ENCODE results near the gene SLC22A23.

SLC22A23 gene

GRCh38 chr6:3372912-3373554, 83.8 kb downstream of the SLC22A23 start:
- Histone ChIP-seq H3K4me3 (ENCODE audit: low read length) (no peak overlapping the region), H3K9ac (ENCODE audit: low read length) (no peak overlapping the region), H3K9me3 (ENCODE audit: insufficient read depth, low read length) (no peaks in the 10 kb centered on the region), H3K27ac (ENCODE audit: low read length) (no peak overlapping the region), H3K36me3 (replicated peaks; ENCODE audit: low read depth, low read length) (no peaks in the 10 kb centered on the region), H3K27me3 (ENCODE audit: low read depth, low read length) (no peaks in the 10 kb centered on the region), H3K4me2 (ENCODE audit: low read length) (no peak overlapping the region), H2AFZ (ENCODE audit: low read depth, low read length) (no peak overlapping the region), H3K4me1 (ENCODE audit: low read length) (peaks cover 13% of the 10 kb centered on the region), H3K79me2 (ENCODE audit: low read length) (no peaks in the 10 kb centered on the region), H4K20me1 (ENCODE audit: insufficient read depth, low read length) (no peaks in the 10 kb centered on the region)
- no peak for TF ChIP-seq EZH2phosphoT487 (IDR thresholded peaks at IDR 0.05; ENCODE audit: low read depth)
- no peak for TF ChIP-seq CTCF (IDR thresholded peaks at IDR 0.05; ENCODE audit: low read depth, low read length)

GRCh38 chr6:3372184-3372846, 84.5 kb downstream of the SLC22A23 start:
- TF ChIP-seq EZH2phosphoT487 (IDR thresholded peaks at IDR 0.05; ENCODE audit: low read depth): no peak
- no peak for TF ChIP-seq CTCF (IDR thresholded peaks at IDR 0.05; ENCODE audit: low read depth, low read length)
- H2AFZ ChIP-seq (ENCODE audit: low read depth, low read length): no peak overlapping the region

GRCh38 chr6:3371222-3371949, 85.5 kb downstream of the SLC22A23 start:
- no peaks in the 10 kb centered on the region for H4K20me1 ChIP-seq (ENCODE audit: insufficient read depth, low read length)
- H3K27me3 ChIP-seq (ENCODE audit: low read depth, low read length): no peaks in the 10 kb centered on the region
- TF ChIP-seq CTCF (IDR thresholded peaks at IDR 0.05; ENCODE audit: low read depth, low read length) (no peak), EZH2phosphoT487 (IDR thresholded peaks at IDR 0.05; ENCODE audit: low read depth) (no peak)
- no peak overlapping the region for H3K27ac ChIP-seq (ENCODE audit: low read length)
- no peak overlapping the region for H3K4me3 ChIP-seq (ENCODE audit: low read length)
- H3K9ac ChIP-seq (ENCODE audit: low read length): no peak overlapping the region
- H3K79me2 ChIP-seq (ENCODE audit: low read length): no peaks in the 10 kb centered on the region
- H3K4me2 ChIP-seq (ENCODE audit: low read length): no peak overlapping the region
- peaks cover 29% of the 10 kb centered on the region for H3K4me1 ChIP-seq (ENCODE audit: low read length)
- no peaks in the 10 kb centered on the region for H3K36me3 ChIP-seq (replicated peaks; ENCODE audit: low read depth, low read length)
- H2AFZ ChIP-seq (ENCODE audit: low read depth, low read length): no peak overlapping the region
- H3K9me3 ChIP-seq (ENCODE audit: insufficient read depth, low read length): no peaks in the 10 kb centered on the region

More at GRCh38 chr6:3372184-3372846, 84.5 kb downstream of the SLC22A23 start:
- no peaks in the 10 kb centered on the region for H3K36me3 ChIP-seq (replicated peaks; ENCODE audit: low read depth, low read length)
- H3K27me3 ChIP-seq (ENCODE audit: low read depth, low read length): no peaks in the 10 kb centered on the region
- no peaks in the 10 kb centered on the region for H4K20me1 ChIP-seq (ENCODE audit: insufficient read depth, low read length)
- no peak overlapping the region for H3K4me3 ChIP-seq (ENCODE audit: low read length)
- H3K9me3 ChIP-seq (ENCODE audit: insufficient read depth, low read length): no peaks in the 10 kb centered on the region
- H3K79me2 ChIP-seq (ENCODE audit: low read length): no peaks in the 10 kb centered on the region
- H3K4me2 ChIP-seq (ENCODE audit: low read length): no peak overlapping the region
- H3K4me1 ChIP-seq (ENCODE audit: low read length): peaks cover 20% of the 10 kb centered on the region
- H3K27ac ChIP-seq (ENCODE audit: low read length): no peak overlapping the region
- H3K9ac ChIP-seq (ENCODE audit: low read length): no peak overlapping the region

All from OCI-LY3 (cell line).